PC-3 (cell line): ENCODE results near the gene ZNF554. TPM values are rescaled to one million over a fixed set of nuclear protein-coding genes. Genes with fewer than 3 reads are reported as not detected.

Experiments
- ATAC-seq: fragments of 200-7000 bp; cut with Tn5 transposase; 2 replicates; pipeline ENCODE4 v1.9.1; 2020; ENCODE audit warnings: mild to moderate bottlenecking, moderate library complexity
- BruUV-seq: library from RNA; stranded (reverse); fragments of 400-500 nt; replicated peaks from 2 replicates; lab custom pipeline; 2021; lab: Mats Ljungman, UMichigan
- CTCF ChIA-PET: fragments of 300-600 bp; sonication (Branson Sonifier 250); formaldehyde crosslinking; loops from one replicate; lab custom pipeline; 2022; ENCODE audit warnings: antibody characterized with exemption; lab: Charles Lee
- POLR2A ChIA-PET: fragments of 300-600 bp; sonication (Branson Sonifier 250); formaldehyde crosslinking; loops from one replicate; lab custom pipeline; 2022; ENCODE audit warnings: antibody characterized with exemption; ENCODE audit not compliant: unreplicated experiment; lab: Charles Lee
- DNase-seq: peaks from one replicate; pipeline ENCODE4 v3.0.0-alpha.2; 2015
- H2AFZ ChIP-seq: fragments of 300-600 bp; sonication (generic); 2 replicates; pipeline ENCODE4 v1.6.0; 2016; ENCODE audit warnings: antibody characterized with exemption, low read length
- H3F3A ChIP-seq: fragments of 300-600 bp; sonication (generic); one replicate; pipeline ENCODE4 v1.6.0; 2017; ENCODE audit warnings: antibody characterized with exemption, low read length, control low read depth, mild to moderate bottlenecking; ENCODE audit not compliant: unreplicated experiment
- H3K27ac ChIP-seq: fragments of 300-600 bp; sonication (generic); 2 replicates; pipeline ENCODE4 v1.5.1; 2016; ENCODE audit warnings: mild to moderate bottlenecking, low read length
- H3K27me3 ChIP-seq: fragments of 300-600 bp; sonication (generic); 2 replicates; pipeline ENCODE4 v1.6.1; 2016; ENCODE audit warnings: low read length, mixed read lengths
- H3K36me3 ChIP-seq: fragments of 300-600 bp; sonication (generic); 2 replicates; pipeline ENCODE4 v1.6.1; 2016; ENCODE audit warnings: low read depth, mixed run types, low read length, mixed read lengths
- H3K4me1 ChIP-seq: fragments of 300-600 bp; sonication (generic); 2 replicates; pipeline ENCODE4 v1.5.1; 2016; ENCODE audit warnings: low read length; ENCODE audit not compliant: insufficient read depth
- H3K4me2 ChIP-seq: fragments of 300-600 bp; sonication (generic); 2 replicates; pipeline ENCODE4 v1.6.0; 2016; ENCODE audit warnings: low read length
- H3K4me3 ChIP-seq: fragments of 300-600 bp; sonication (generic); 2 replicates; pipeline ENCODE4 v1.5.1; 2016; ENCODE audit warnings: mild to moderate bottlenecking, low read length, mixed read lengths
- H3K79me2 ChIP-seq: fragments of 300-600 bp; sonication (generic); 2 replicates; pipeline ENCODE4 v1.6.1; 2017; ENCODE audit warnings: low read length, mixed read lengths
- H3K9ac ChIP-seq: fragments of 300-600 bp; sonication (generic); 2 replicates; pipeline ENCODE4 v1.6.0; 2016; ENCODE audit warnings: mild to moderate bottlenecking, low read length
- H3K9me2 ChIP-seq: fragments of 300-600 bp; sonication (generic); replicated peaks from 2 replicates; pipeline ENCODE4 v1.6.1; 2016; ENCODE audit warnings: mixed run types, low read length, mixed read lengths
- H3K9me3 ChIP-seq: fragments of 300-600 bp; sonication (generic); 2 replicates; pipeline ENCODE4 v1.6.1; 2016; ENCODE audit warnings: low read length, mixed read lengths
- H4K20me1 ChIP-seq: fragments of 300-600 bp; sonication (generic); 2 replicates; pipeline ENCODE4 v1.6.1; 2016; ENCODE audit warnings: low read length, mixed read lengths
- EZH2 ChIP-seq: fragments of 300-600 bp; sonication (generic); IDR thresholded peaks from one replicate; pipeline ENCODE4 v1.6.1; 2017; ENCODE audit warnings: antibody characterized with exemption, mild to moderate bottlenecking, low read length; ENCODE audit not compliant: unreplicated experiment
- EZH2phosphoT487 ChIP-seq: fragments of 300-600 bp; sonication (generic); IDR thresholded peaks from 2 replicates; pipeline ENCODE4 v1.6.1; 2018; ENCODE audit warnings: mild to moderate bottlenecking, antibody characterized with exemption, low read length, borderline replicate concordance
- intact Hi-C: fragments of 100-400 bp; cut with micrococcal nuclease; formaldehyde crosslinking; loops from 2 replicates; pipeline ENCODE4 v1.9.0; 2023
- total RNA-seq: library from RNA; depleted of rRNA; stranded (reverse); fragments of >200 nt; gene quantifications from 2 replicates; pipeline ENCODE4 v1.2.3, GENCODE V29; 2014
- TF ChIP-seq, protein P1 (sequence below): fragments of 300-600 bp; sonication (generic); conservative IDR thresholded peaks from 2 replicates; pipeline ENCODE4 v1.5.1; 2017; ENCODE audit warnings: antibody characterized with exemption, low read depth, mild to moderate bottlenecking, low read length

The ZNF554 gene
- total RNA-seq, 1 experiment from 2014 or later = 2.3 TPM

DNA sequence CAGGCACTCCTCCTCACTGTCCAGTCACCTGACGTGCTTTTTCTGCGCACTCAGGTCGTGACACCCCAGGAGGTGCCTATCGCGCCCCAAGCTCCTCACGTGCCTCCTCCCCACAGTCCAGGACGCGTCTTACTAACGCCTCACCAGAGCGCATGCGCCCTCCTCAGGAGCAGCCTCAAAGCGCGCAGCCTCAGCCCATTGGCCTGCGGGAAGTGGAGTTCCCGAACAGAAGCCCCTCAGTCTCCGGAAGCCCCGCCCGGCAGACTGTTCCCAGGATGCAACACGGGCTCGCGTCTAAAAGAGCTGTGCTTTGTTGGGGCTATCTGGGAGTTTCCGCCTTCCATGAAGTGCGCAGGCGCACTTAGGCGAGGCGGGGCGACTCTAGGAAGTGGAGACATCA lies 39.2 kb downstream of the ZNF554 start:
- Histone ChIP-seq H3K9ac (no peak overlapping the region), H2AFZ (no peak overlapping the region), H3K4me3 (no peak overlapping the region), H3K27me3 (no peaks in the 10 kb centered on the region), H3K9me3 (peaks cover 14% of the 10 kb centered on the region), H4K20me1 (no peaks in the 10 kb centered on the region), H3K9me2 (no peaks in the 10 kb centered on the region), H3K79me2 (no peaks in the 10 kb centered on the region), H3F3A (no peaks in the 10 kb centered on the region), H3K36me3 (peaks cover 14% of the 10 kb centered on the region), H3K27ac (no peak overlapping the region), H3K4me1 (no peaks in the 10 kb centered on the region), H3K4me2 (no peak overlapping the region)
- DNase-seq = no peak
- TF ChIP-seq, protein P1, sequence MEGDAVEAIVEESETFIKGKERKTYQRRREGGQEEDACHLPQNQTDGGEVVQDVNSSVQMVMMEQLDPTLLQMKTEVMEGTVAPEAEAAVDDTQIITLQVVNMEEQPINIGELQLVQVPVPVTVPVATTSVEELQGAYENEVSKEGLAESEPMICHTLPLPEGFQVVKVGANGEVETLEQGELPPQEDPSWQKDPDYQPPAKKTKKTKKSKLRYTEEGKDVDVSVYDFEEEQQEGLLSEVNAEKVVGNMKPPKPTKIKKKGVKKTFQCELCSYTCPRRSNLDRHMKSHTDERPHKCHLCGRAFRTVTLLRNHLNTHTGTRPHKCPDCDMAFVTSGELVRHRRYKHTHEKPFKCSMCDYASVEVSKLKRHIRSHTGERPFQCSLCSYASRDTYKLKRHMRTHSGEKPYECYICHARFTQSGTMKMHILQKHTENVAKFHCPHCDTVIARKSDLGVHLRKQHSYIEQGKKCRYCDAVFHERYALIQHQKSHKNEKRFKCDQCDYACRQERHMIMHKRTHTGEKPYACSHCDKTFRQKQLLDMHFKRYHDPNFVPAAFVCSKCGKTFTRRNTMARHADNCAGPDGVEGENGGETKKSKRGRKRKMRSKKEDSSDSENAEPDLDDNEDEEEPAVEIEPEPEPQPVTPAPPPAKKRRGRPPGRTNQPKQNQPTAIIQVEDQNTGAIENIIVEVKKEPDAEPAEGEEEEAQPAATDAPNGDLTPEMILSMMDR = no peak
- TF ChIP-seq EZH2 = no peak
- no peak for TF ChIP-seq EZH2phosphoT487
- no TSS peak for BruUV-seq
- POLR2A ChIA-PET = no interaction called here
- no peak for ATAC-seq
- CTCF ChIA-PET = no interaction called here
- intact Hi-C loops = no loop called here

DNA sequence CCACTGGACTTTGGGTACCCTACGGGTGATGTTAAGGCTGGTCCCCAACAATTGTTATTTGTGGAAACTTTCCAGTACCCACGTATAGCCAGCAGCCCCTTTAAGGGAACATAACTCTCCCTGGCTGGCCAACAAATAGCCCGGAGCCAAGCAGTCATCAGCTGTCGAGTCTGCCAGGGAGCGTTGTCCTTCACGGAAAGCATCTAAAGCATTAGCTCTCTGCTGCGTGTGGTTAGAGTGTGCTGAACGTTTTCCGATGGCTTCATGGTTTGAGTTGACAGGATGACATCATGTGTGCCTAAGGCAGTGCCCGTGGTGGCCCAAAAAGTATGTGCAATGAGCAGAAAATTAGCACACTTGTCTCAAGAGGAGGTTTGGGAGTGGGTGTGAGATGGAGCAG lies 44.1 kb downstream of the ZNF554 start:
- ChIA-PET CTCF (no interaction called here), POLR2A (no interaction called here)
- DNase-seq (no peak), ATAC-seq (no peak)
- Histone ChIP-seq H3K4me1 (no peaks in the 10 kb centered on the region), H3K79me2 (no peaks in the 10 kb centered on the region), H4K20me1 (no peaks in the 10 kb centered on the region), H3K9me2 (no peaks in the 10 kb centered on the region), H3K27ac (no peak overlapping the region), H3K27me3 (no peaks in the 10 kb centered on the region), H2AFZ (no peak overlapping the region), H3K9me3 (no peaks in the 10 kb centered on the region), H3K9ac (no peak overlapping the region), H3F3A (no peaks in the 10 kb centered on the region), H3K4me3 (no peak overlapping the region), H3K4me2 (no peak overlapping the region), H3K36me3 (no peaks in the 10 kb centered on the region)
- BruUV-seq = no TSS peak
- intact Hi-C loops = no loop called here
- TF ChIP-seq EZH2 (no peak), EZH2phosphoT487 (no peak)
- TF ChIP-seq, protein P1 = no peak

DNA sequence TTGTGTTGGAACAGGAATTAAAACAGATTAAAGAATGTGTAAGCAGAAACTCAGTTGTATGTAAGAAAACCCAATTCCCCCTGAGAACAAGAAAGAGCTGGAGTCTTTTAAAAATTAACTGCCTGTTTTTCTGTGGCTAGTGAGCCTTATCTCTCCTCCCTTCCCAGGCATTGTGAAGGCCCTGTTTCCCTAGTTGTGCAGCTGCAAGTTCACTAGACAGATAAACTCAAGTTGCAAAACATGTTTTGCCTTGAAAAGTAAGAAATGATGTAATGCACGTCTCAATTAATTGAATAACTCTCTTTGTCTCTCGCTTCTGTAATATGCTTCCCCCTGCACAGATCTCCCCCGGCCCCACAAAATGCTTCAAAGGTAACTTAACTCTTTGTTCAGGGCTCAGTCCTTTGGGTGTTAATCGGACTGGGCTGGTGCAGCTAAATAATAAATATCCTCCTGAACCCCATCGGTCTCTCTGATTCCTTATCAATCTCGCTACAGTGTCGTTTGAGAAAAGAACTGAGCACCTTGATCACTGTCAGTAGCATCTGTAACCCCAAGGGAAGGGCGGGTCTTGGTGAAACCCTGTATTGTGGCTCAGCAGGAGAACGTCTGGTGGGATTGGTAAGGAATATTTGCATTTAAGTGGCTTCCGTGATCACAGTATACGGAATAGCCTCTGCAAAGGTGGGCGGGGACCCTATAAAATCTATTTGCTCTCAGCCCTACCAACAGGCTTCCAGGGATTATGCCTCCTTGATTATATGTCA lies 45.8 kb downstream of the ZNF554 start:
- Histone ChIP-seq H2AFZ (no peak overlapping the region), H4K20me1 (no peaks in the 10 kb centered on the region), H3F3A (no peaks in the 10 kb centered on the region), H3K36me3 (no peaks in the 10 kb centered on the region), H3K9me3 (no peaks in the 10 kb centered on the region), H3K27ac (no peak overlapping the region), H3K9me2 (no peaks in the 10 kb centered on the region), H3K4me2 (no peak overlapping the region), H3K4me3 (no peak overlapping the region), H3K79me2 (no peaks in the 10 kb centered on the region), H3K27me3 (no peaks in the 10 kb centered on the region), H3K4me1 (no peaks in the 10 kb centered on the region), H3K9ac (no peak overlapping the region)
- POLR2A ChIA-PET = no interaction called here
- DNase-seq (no peak), ATAC-seq (no peak)
- CTCF ChIA-PET = no interaction called here
- BruUV-seq = no TSS peak
- intact Hi-C loops = no loop called here
- TF ChIP-seq EZH2 (no peak), EZH2phosphoT487 (no peak)
- TF ChIP-seq, protein P1 = no peak
